ENCODE results near the gene CMTM4. TPM values are rescaled to one million over a fixed set of nuclear protein-coding genes. Genes with fewer than 3 reads are reported as not detected.
A peak's percentile ranks its signal among the peaks of the same experiment; 100 is the strongest.

The CMTM4 gene
- total RNA-seq, 2 experiments from 2014 or later: 0.73 to 0.84 TPM

GRCh38 chr16:66587881-66588600 is 108.5 kb downstream of the CMTM4 start:
- no peaks in the 10 kb centered on the region for H3K36me3 Mint-ChIP-seq (ENCODE audit: low read depth)
- H3K4me3 Mint-ChIP-seq: no peak overlapping the region
- CTCF ChIA-PET: interaction anchor here (1.3 kb wide), 2 partner anchors 11 to 63 kb away, joined by 4 to 7 read pairs; no protein-coding TSS in a partner anchor
- POLR2A ChIA-PET: no interaction called here
- DNase-seq: no peak
- peak overlapping the region; percentile 36 for H3K27ac Mint-ChIP-seq
- peaks cover 53% of the 10 kb centered on the region for H3K4me1 Mint-ChIP-seq
- no peaks in the 10 kb centered on the region for H3K9me3 Mint-ChIP-seq
- no peaks in the 10 kb centered on the region for H3K27me3 Mint-ChIP-seq

DNA sequence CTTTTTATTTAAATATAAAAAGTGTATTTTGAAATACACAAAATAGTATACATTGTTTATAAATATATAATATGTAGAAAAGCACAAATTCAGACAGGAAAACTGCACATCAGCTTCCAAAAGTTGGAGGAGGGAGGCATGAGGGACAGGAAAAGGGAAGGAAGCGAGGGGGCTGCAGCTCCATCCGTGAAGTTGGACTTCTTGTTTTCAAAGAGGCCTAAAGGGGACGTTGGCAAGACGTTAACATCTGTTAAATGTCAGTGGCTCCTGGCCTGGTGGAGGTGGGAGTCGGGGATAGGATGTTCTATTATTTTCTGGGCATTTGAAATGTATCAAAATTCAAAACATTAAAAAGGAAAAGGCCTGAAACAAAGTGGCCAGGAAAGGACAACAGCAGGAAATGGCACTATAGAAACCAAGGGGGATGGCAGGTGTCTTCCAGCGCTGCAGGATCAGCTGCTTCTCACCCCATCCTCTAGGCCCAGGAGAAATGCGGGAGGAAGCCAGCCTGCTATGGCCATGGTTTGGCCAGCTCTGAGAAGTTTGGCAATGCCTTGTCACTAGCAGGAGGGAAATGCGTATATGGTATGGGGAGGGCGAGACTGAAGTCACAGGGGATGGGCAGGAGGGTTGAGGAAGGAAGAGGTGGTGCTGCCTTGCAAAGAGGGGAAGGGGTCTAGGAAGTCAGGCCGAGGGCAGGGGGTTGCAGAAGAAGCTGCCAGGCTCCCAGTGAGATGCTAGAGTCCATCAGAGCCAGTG is 110.9 kb downstream of the CMTM4 start:
- Mint-ChIP-seq H3K27ac (peak overlapping the region; percentile 4), H3K9me3 (no peaks in the 10 kb centered on the region), H3K4me1 (peaks cover 43% of the 10 kb centered on the region), H3K27me3 (peaks cover 4% of the 10 kb centered on the region), H3K4me3 (no peak overlapping the region), H3K36me3 (ENCODE audit: low read depth) (no peaks in the 10 kb centered on the region)
- DNase-seq: no peak
- ChIA-PET POLR2A (no interaction called here), CTCF (interaction anchor here (0.7 to 1.6 kb wide), 4 partner anchors 12 to 24 kb away, joined by 3 to 4 read pairs (median 4); no protein-coding TSS in a partner anchor)

- H3K27me3 Mint-ChIP-seq: peaks cover 40% of the 10 kb centered on the region
- H3K27ac Mint-ChIP-seq: no peak overlapping the region
- POLR2A ChIA-PET: no interaction called here
- peaks cover 5% of the 10 kb centered on the region for H3K36me3 Mint-ChIP-seq (ENCODE audit: low read depth)
- CTCF ChIA-PET: interaction anchor here (1.0 to 1.6 kb wide), 5 partner anchors 8 to 105 kb away, joined by 3 to 5 read pairs (median 4); no protein-coding TSS in a partner anchor
- peaks cover 18% of the 10 kb centered on the region for H3K4me1 Mint-ChIP-seq
- H3K4me3 Mint-ChIP-seq: no peak overlapping the region
- no peak for DNase-seq
- H3K9me3 Mint-ChIP-seq: no peaks in the 10 kb centered on the region
These were observed 115.1 kb downstream of the CMTM4 start for GRCh38 chr16:66581246-66581952.

- H3K27me3 Mint-ChIP-seq: peaks cover 40% of the 10 kb centered on the region
- H3K4me3 Mint-ChIP-seq: no peak overlapping the region
- no peak for DNase-seq
- no peak overlapping the region for H3K27ac Mint-ChIP-seq
- H3K4me1 Mint-ChIP-seq: peaks cover 16% of the 10 kb centered on the region
- H3K36me3 Mint-ChIP-seq (ENCODE audit: low read depth): peaks cover 5% of the 10 kb centered on the region
- H3K9me3 Mint-ChIP-seq: no peaks in the 10 kb centered on the region
- CTCF ChIA-PET: interaction anchor here (1.1 to 1.7 kb wide), 6 partner anchors 9 to 104 kb away, joined by 3 to 6 read pairs (median 4); partner anchors contain the start of gene CKLF
- POLR2A ChIA-PET: no interaction called here
These were observed 115.8 kb downstream of the CMTM4 start for GRCh38 chr16:66580605-66581209.

- no peak within 1 kb of the TSS for H3K27ac Mint-ChIP-seq
- DNase-seq: no peak
- H3K36me3 Mint-ChIP-seq (ENCODE audit: low read depth): peaks cover 5% of the 10 kb centered on the region
- ChIA-PET POLR2A (no interaction called here), CTCF (interaction anchor here (0.6 to 3.1 kb wide), 11 partner anchors 8 to 289 kb away, joined by 3 to 14 read pairs (median 5); partner anchors contain the start of gene CKLF)
- peaks cover 13% of the 10 kb centered on the region for H3K4me1 Mint-ChIP-seq
- H3K9me3 Mint-ChIP-seq: no peaks in the 10 kb centered on the region
- H3K4me3 Mint-ChIP-seq: peak within 1 kb of the TSS; percentile 16
- H3K27me3 Mint-ChIP-seq: peaks cover 40% of the 10 kb centered on the region
These were observed 117.7 kb downstream of the CMTM4 start, which contains the start of gene CMTM2 for GRCh38 chr16:66578651-66579531. CMTM2 (plus strand) TSS chr16:66579463; CDS start chr16:66579608, 145 bp downstream.

- no peaks in the 10 kb centered on the region for H3K9me3 Mint-ChIP-seq
- DNase-seq: no peak
- peaks cover 40% of the 10 kb centered on the region for H3K27me3 Mint-ChIP-seq
- no peak overlapping the region for H3K4me3 Mint-ChIP-seq
- no peak overlapping the region for H3K27ac Mint-ChIP-seq
- peaks cover 13% of the 10 kb centered on the region for H3K4me1 Mint-ChIP-seq
- peaks cover 5% of the 10 kb centered on the region for H3K36me3 Mint-ChIP-seq (ENCODE audit: low read depth)
- ChIA-PET POLR2A (no interaction called here), CTCF (interaction anchor here (1.2 to 3.1 kb wide), 3 partner anchors 11 to 13 kb away, joined by 6 to 11 read pairs (median 7); no protein-coding TSS in a partner anchor)
These were observed 120.2 kb downstream of the CMTM4 start for GRCh38 chr16:66576296-66576695.

DNA sequence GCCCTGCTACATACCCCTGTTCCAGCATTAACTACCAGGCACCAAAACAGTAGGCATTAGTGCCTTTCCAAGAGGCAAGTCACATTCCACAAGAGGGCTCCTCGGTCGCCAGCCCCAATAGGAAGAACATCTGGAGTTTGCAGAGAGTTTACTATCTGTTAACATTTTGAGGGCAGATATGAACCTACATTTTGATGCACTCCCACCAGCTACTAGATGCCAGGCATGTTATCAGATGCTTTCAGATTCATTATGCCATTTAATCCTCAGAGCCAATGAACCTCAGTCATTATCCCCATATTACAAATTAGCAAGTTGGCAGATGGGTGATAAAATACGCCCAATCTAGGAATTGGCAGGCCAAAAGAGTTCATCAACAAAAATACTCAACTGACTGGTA is 121.5 kb downstream of the CMTM4 start:
- ChIA-PET CTCF (interaction anchor here (1.7 kb wide), 1 partner anchor 22 kb away, joined by 6 read pairs; the partner anchor contains the start of gene CKLF), POLR2A (no interaction called here)
- peaks cover 30% of the 10 kb centered on the region for H3K27me3 Mint-ChIP-seq
- H3K4me3 Mint-ChIP-seq: no peak overlapping the region
- peaks cover 5% of the 10 kb centered on the region for H3K36me3 Mint-ChIP-seq (ENCODE audit: low read depth)
- peaks cover 15% of the 10 kb centered on the region for H3K4me1 Mint-ChIP-seq
- DNase-seq: no peak
- no peaks in the 10 kb centered on the region for H3K9me3 Mint-ChIP-seq
- H3K27ac Mint-ChIP-seq: no peak overlapping the region

DNA sequence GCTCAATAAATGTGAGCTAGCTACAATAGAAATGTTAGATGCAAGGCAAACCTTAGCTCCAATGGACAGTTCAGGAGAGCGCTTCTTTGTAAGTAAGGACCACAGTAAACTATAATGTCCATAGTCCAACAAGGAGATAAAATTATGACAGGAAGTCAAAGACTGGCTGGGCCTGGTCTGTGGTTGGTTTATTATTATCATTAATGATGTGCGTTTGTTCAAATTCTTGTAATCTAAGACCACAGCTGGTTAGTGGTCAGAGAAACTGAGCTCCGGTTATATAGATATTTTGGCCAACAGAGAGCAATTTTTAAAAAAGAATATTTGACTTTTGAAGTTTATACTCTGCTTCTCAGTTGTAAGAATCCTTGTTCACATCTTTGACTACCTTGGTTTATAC is 122.0 kb downstream of the CMTM4 start:
- Mint-ChIP-seq H3K4me1 (peaks cover 11% of the 10 kb centered on the region), H3K27ac (no peak overlapping the region), H3K27me3 (peaks cover 25% of the 10 kb centered on the region), H3K36me3 (ENCODE audit: low read depth) (peaks cover 7% of the 10 kb centered on the region), H3K4me3 (no peak overlapping the region), H3K9me3 (no peaks in the 10 kb centered on the region)
- no peak for DNase-seq
- CTCF ChIA-PET: interaction anchor here (1.7 kb wide), 1 partner anchor 22 kb away, joined by 6 read pairs; the partner anchor contains the start of gene CKLF
- POLR2A ChIA-PET: no interaction called here

- H3K4me3 Mint-ChIP-seq: no peak overlapping the region
- H3K36me3 Mint-ChIP-seq (ENCODE audit: low read depth): peaks cover 8% of the 10 kb centered on the region
- H3K27me3 Mint-ChIP-seq: peaks cover 21% of the 10 kb centered on the region
- DNase-seq: no peak
- no peaks in the 10 kb centered on the region for H3K9me3 Mint-ChIP-seq
- ChIA-PET CTCF (interaction anchor here (0.6 to 1.7 kb wide), 5 partner anchors 12 to 93 kb away, joined by 3 to 6 read pairs (median 4); partner anchors contain the start of gene CKLF), POLR2A (interaction anchor here (0.6 kb wide), 1 partner anchor 70 kb away, joined by 7 read pairs; no protein-coding TSS in a partner anchor)
- peaks cover 11% of the 10 kb centered on the region for H3K4me1 Mint-ChIP-seq
- H3K27ac Mint-ChIP-seq: peak overlapping the region; percentile 2
These were observed 122.5 kb downstream of the CMTM4 start for GRCh38 chr16:66574081-66574480.

GRCh38 chr16:66572356-66572755 is 124.2 kb downstream of the CMTM4 start:
- no peak overlapping the region for H3K4me3 Mint-ChIP-seq
- POLR2A ChIA-PET: no interaction called here

GRCh38 chr16:66569827-66570405 is 126.6 kb downstream of the CMTM4 start:
- Mint-ChIP-seq H3K27ac (no peak overlapping the region), H3K4me3 (no peak overlapping the region), H3K4me1 (peaks cover 5% of the 10 kb centered on the region), H3K36me3 (ENCODE audit: low read depth) (peaks cover 34% of the 10 kb centered on the region), H3K9me3 (no peaks in the 10 kb centered on the region), H3K27me3 (no peaks in the 10 kb centered on the region)
- POLR2A ChIA-PET: no interaction called here
- no peak for DNase-seq
- CTCF ChIA-PET: interaction anchor here (0.8 to 2.4 kb wide), 6 partner anchors 9 to 81 kb away, joined by 3 to 9 read pairs (median 4); partner anchors contain the start of genes CKLF and CMTM2

More at GRCh38 chr16:66572356-66572755, 124.2 kb downstream of the CMTM4 start:
- peaks cover 2% of the 10 kb centered on the region for H3K4me1 Mint-ChIP-seq
- CTCF ChIA-PET: no interaction called here
- peaks cover 10% of the 10 kb centered on the region for H3K36me3 Mint-ChIP-seq (ENCODE audit: low read depth)
- DNase-seq: no peak
- H3K27ac Mint-ChIP-seq: peak overlapping the region; percentile 68
- H3K9me3 Mint-ChIP-seq: no peaks in the 10 kb centered on the region
- H3K27me3 Mint-ChIP-seq: peaks cover 5% of the 10 kb centered on the region

Data from activated CD4-positive, alpha-beta T cell treated with anti-CD3 and anti-CD28 coated beads, Interleukin-2, amount 10 ng/mL, durations not matched to agents 7 days and 5 days (primary cell).